Left ventricle myocardium superior (tissue), 1 donor: Measurements from ENCODE around the gene TRIM9. TPM values are rescaled to one million over a fixed set of nuclear protein-coding genes. Genes with fewer than 3 reads are reported as not detected.

ENCODE experiments used
- ATAC-seq: fragments of 200-7000 bp; cut with Tn5 transposase; one replicate; pipeline ENCODE4 v1.9.1; 2020; ENCODE audit warnings: mild to moderate bottlenecking, moderate library complexity
- DNase-seq: peaks from one replicate; pipeline ENCODE4 v3.0.0-alpha.2; 2020
- intact Hi-C: fragments of 100-400 bp; cut with micrococcal nuclease; formaldehyde crosslinking; loops from one replicate; pipeline ENCODE4 v1.11.0; 2022
- long read RNA-seq: library from polyadenylated mRNA; unstranded; transcript quantifications from one replicate; pipeline ENCODE4 v2.0.0, GENCODE V29; 2021
- total RNA-seq: library from RNA; stranded (reverse); fragmentation: NEBNext Ultra II Directional; extraction: Animal tissue kit (Norgen Biotek cat#: 25700); gene quantifications from one replicate; pipeline ENCODE4 v1.2.1, GENCODE V29; 2021
- donor health status: DM: no; HTN: yes; CAD: no; lungs with severe emphysema.

The TRIM9 gene
- total RNA-seq, result 0.42 TPM
- long read RNA-seq, full-length matches to known transcripts, result 1 of 2 reads
- long read RNA-seq, partial matches to known transcripts, result 1 of 2 reads
- long read RNA-seq, other reads (novel, unspliced or antisense), result 0 of 2 reads

GRCh38 chr14:51094901-51095853 lies at the start of gene TRIM9:
Gene TRIM9, minus strand, starts transcription at chr14:51095105. Its CDS starts 166 bp downstream, at chr14:51094939.
- intact Hi-C loops, result no loop called here
- DNase-seq (peak; percentile 94), ATAC-seq (peak; percentile 98)

GRCh38 chr14:51140856-51141255 lies 46.0 kb upstream of the TRIM9 start:
- no peak for ATAC-seq
- DNase-seq, result no peak
- intact Hi-C loops, result no loop called here

- ATAC-seq (no peak), DNase-seq (no peak)
- intact Hi-C loops, result no loop called here
Observed at GRCh38 chr14:51140338-51140737, 45.4 kb upstream of the TRIM9 start.

- ATAC-seq (no peak), DNase-seq (no peak)
- intact Hi-C loops, result no loop called here
Observed at GRCh38 chr14:51139121-51139681, 44.3 kb upstream of the TRIM9 start.

GRCh38 chr14:51138404-51139103 lies 43.6 kb upstream of the TRIM9 start:
- intact Hi-C loops, result no loop called here
- no peak for ATAC-seq
- no peak for DNase-seq

GRCh38 chr14:51131516-51131915 lies 36.6 kb upstream of the TRIM9 start:
- intact Hi-C loops, result no loop called here
- no peak for DNase-seq

GRCh38 chr14:51129130-51129529 lies 34.2 kb upstream of the TRIM9 start:
- DNase-seq (no peak), ATAC-seq (no peak)
- intact Hi-C loops, result no loop called here

More at GRCh38 chr14:51131516-51131915, 36.6 kb upstream of the TRIM9 start:
- ATAC-seq, result no peak

GRCh38 chr14:51124029-51124428 lies 29.1 kb upstream of the TRIM9 start:
- intact Hi-C loops, result no loop called here
- no peak for ATAC-seq
- DNase-seq, result no peak

- no peak for ATAC-seq
- DNase-seq, result no peak
- intact Hi-C loops, result no loop called here
Observed at GRCh38 chr14:51121096-51121495, 26.2 kb upstream of the TRIM9 start.

- no peak for DNase-seq
- intact Hi-C loops, result no loop called here
- no peak for ATAC-seq
Observed at GRCh38 chr14:51119411-51120051, 24.6 kb upstream of the TRIM9 start.

- intact Hi-C loops, result no loop called here
- no peak for DNase-seq
- ATAC-seq, result no peak
Observed at GRCh38 chr14:51118993-51119392, 24.1 kb upstream of the TRIM9 start.

GRCh38 chr14:51117593-51117992 lies 22.7 kb upstream of the TRIM9 start:
- intact Hi-C loops, result no loop called here
- ATAC-seq, result no peak

GRCh38 chr14:51116682-51117081 lies 21.8 kb upstream of the TRIM9 start:
- no peak for DNase-seq
- no peak for ATAC-seq
- intact Hi-C loops, result no loop called here

More at GRCh38 chr14:51117593-51117992, 22.7 kb upstream of the TRIM9 start:
- DNase-seq, result no peak

GRCh38 chr14:51109651-51110050 lies 14.7 kb upstream of the TRIM9 start:
- ATAC-seq (no peak), DNase-seq (no peak)
- intact Hi-C loops, result no loop called here

- DNase-seq (no peak), ATAC-seq (no peak)
- intact Hi-C loops, result no loop called here
Observed at GRCh38 chr14:51107801-51108200, 12.9 kb upstream of the TRIM9 start.

- intact Hi-C loops, result no loop called here
- no peak for ATAC-seq
Observed at GRCh38 chr14:51104467-51104866, 9.6 kb upstream of the TRIM9 start.

GRCh38 chr14:51097287-51097686 lies 2.4 kb upstream of the TRIM9 start:
- ATAC-seq, result no peak
- intact Hi-C loops, result no loop called here
- no peak for DNase-seq

More at GRCh38 chr14:51104467-51104866, 9.6 kb upstream of the TRIM9 start:
- DNase-seq, result no peak

- intact Hi-C loops, result no loop called here
Observed at GRCh38 chr14:51096870-51097269, 2.0 kb upstream of the TRIM9 start.

More at GRCh38 chr14:51096870-51097269, 2.0 kb upstream of the TRIM9 start:
- ATAC-seq, result no peak
- DNase-seq, result no peak
